ENCODE measurements around the gene FAF1.
"Not testable (repeated sequence)": the region's sequence is repeated elsewhere in the genome, so short reads cannot be mapped to it uniquely, and the experiment has no call there.

The FAF1 gene

DNA sequence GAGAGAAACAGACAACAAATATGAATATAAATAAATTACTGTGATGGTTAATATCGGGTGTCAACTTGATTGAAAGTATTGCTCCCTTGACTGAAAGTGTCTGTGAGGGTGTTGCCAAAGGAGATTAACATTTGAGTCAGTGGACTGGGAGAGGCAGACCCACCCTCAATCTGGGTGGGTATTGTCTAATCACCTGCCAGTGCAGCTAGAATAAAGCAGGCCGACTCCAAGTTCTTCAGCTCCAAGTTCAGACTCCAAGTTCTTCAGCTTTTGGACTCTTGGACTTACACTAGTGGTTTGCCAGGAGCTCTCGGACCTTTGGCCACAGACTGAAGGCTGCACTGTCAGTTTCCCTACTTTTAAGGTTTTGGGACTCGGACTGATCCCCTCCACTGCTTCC is 232.5 kb downstream of the FAF1 start:
- peaks cover 27% of the 10 kb centered on the region for H3K36me3 Mint-ChIP-seq (ENCODE audit: low read depth)
- ATAC-seq, H3K27ac Mint-ChIP-seq, H3K9me3 Mint-ChIP-seq, DNase-seq, H3K4me3 Mint-ChIP-seq, H3K27me3 Mint-ChIP-seq: not testable (repeated sequence)
- peaks cover 24% of the 10 kb centered on the region for H3K4me1 Mint-ChIP-seq

DNA sequence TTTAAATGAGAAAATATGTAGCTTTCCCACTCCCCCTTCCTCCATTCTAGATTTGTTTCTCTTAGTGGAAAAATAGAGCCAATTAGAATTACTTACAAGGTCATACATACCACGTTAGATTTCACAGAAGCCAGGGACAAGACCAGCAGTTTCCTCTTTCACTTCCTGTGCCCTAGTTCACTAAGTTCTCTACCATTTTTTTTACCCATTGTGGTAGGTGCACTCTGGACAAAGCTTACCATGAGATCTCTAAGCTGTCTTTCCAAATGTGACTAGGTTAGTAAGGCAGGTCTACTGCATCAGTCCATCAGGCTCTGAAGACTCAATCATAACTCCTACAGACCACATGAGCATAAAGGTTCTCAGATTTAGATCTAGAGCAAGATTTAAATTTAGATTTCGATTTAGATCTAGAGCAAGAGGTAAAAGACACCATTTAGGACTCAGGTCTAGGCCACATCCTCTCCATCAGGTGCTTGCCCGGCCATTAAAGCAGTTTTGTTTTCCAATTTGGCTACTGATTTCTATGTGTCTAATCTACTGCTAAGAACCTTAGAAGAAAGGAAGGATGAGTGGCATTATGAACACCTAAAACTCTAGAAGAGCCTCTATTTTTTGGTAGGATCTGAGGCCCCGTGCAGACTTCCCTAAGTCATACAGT is 235.3 kb downstream of the FAF1 start:
- H3K9me3 Mint-ChIP-seq, result no peaks in the 10 kb centered on the region
- peaks cover 22% of the 10 kb centered on the region for H3K4me1 Mint-ChIP-seq
- peaks cover 28% of the 10 kb centered on the region for H3K36me3 Mint-ChIP-seq (ENCODE audit: low read depth)

DNA sequence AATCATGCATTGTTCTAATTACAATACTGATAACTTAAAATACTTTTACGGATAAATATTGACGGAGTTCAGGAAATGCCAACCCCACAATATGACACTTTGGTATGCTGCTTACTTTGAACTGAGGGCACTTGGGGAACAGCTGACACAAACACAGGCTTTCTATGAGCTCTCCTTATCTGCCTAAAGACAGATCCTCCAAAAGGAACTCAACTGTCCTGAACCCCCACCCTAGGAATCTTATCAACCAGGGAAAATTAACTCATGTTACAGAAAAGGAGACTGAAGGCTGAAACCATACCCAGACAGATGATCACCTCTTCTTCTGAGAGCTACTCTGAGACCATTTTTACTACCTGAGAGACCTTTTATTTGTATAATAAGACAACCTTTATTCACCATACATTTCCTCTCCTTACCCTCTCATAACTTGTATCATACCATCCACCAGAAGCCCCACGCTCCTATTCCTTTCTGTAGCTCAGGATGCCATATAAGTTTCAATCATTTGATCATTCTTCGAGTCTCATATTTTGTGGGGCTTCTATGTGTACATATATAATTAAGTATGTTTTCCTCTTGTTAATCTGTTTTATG is 239.5 kb downstream of the FAF1 start:
- no peak for ATAC-seq
- no peak overlapping the region for H3K27ac Mint-ChIP-seq

More for the DNA sequence above, 235.3 kb downstream of the FAF1 start:
- peak; percentile 52 for ATAC-seq
- Mint-ChIP-seq H3K27ac (peak overlapping the region; percentile 36), H3K27me3 (no peaks in the 10 kb centered on the region), H3K4me3 (no peak overlapping the region)
- no peak for DNase-seq

DNA sequence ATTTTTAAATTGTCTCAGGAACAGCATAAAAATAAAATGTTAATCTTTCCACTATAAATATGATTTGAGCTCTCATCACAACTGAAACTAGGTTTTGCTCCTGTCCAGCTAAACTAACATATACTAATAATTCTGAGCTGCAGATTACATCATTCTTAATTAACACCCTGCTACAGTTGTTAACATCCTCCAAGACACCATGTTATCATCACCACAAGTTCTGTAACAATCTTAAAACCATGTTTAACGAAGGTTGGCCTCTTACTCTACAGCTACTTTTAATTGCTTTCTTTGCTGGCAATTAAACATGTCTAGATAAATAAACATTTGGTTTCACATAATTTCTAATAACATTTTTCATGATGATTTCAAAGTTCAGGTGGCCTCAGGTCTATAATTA is 240.9 kb downstream of the FAF1 start:
- Mint-ChIP-seq H3K9me3 (no peaks in the 10 kb centered on the region), H3K4me3 (no peak overlapping the region), H3K27me3 (no peaks in the 10 kb centered on the region), H3K4me1 (peaks cover 7% of the 10 kb centered on the region), H3K36me3 (ENCODE audit: low read depth) (peaks cover 13% of the 10 kb centered on the region), H3K27ac (no peak overlapping the region)
- ATAC-seq (no peak), DNase-seq (no peak)

More for the DNA sequence above, 239.5 kb downstream of the FAF1 start:
- no peak for DNase-seq
- Mint-ChIP-seq H3K9me3 (no peaks in the 10 kb centered on the region), H3K4me3 (no peak overlapping the region), H3K27me3 (no peaks in the 10 kb centered on the region), H3K36me3 (ENCODE audit: low read depth) (peaks cover 20% of the 10 kb centered on the region), H3K4me1 (peaks cover 18% of the 10 kb centered on the region)

DNA sequence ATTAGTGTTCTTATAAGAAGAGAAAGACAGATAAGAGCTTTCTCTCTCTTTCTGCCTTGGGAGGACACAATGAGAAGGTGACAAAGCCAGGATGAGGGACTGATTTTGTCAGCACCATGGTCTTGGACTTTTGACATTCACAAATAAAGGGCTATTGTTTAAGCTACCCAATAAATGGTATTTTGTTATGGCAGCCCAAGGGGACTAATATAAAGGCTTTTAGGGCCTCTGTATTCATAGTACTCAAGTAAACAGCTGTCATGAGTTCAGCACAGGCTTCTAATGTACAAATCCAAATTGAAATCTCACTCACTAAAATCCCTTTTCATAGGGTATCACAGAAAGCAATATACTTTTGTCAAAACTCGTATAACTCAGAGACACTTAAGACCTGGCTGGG is 242.7 kb downstream of the FAF1 start:
- Mint-ChIP-seq H3K4me3 (no peak overlapping the region), H3K27me3 (no peaks in the 10 kb centered on the region), H3K9me3 (no peaks in the 10 kb centered on the region), H3K4me1 (no peaks in the 10 kb centered on the region), H3K27ac (no peak overlapping the region), H3K36me3 (ENCODE audit: low read depth) (peaks cover 10% of the 10 kb centered on the region)
- DNase-seq (no peak), ATAC-seq (no peak)

DNA sequence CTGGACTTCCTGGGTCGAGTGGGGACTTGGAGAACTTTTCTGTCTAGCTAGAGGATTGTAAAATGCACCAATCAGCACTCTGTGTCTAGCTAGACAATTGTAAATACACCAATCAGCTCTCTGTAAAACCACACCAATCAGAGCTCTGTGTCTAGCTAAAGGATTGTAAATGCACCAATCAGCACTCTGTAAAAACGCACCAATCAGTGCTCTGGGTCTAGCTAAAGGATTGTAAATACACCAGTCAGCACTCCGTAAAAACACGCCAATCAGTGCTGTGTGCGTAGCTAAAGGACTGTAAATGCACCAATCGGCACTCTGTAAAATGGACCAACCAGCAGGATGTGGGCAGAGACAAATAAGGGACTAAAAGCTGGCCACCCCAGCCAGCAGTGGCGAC is 243.6 kb downstream of the FAF1 start:
- not testable (repeated sequence) for H3K4me1 Mint-ChIP-seq; H3K27me3 Mint-ChIP-seq; DNase-seq; H3K27ac Mint-ChIP-seq; ATAC-seq; H3K4me3 Mint-ChIP-seq; H3K36me3 Mint-ChIP-seq (ENCODE audit: low read depth); H3K9me3 Mint-ChIP-seq

DNA sequence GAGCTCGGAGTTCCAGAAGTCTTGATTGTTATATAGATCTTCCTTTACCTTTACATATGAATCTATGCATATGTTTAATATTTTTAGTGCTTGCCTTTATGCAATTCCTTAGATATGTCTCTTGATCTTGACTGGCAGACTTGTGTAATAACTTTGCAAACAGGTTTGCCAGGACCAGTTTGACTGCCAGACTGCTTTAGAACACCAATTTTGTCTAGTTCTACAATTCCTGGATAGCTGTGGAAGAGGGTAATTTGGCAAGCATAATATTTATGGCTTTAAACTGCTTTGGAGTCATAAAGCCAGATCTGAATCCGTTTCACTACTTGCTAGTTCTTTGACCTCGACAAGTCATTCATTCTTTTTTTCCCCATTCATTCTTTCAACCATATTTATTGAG is 250.0 kb downstream of the FAF1 start:
- Mint-ChIP-seq H3K36me3 (ENCODE audit: low read depth) (no peaks in the 10 kb centered on the region), H3K27ac (no peak overlapping the region), H3K4me1 (peaks cover 5% of the 10 kb centered on the region), H3K27me3 (no peaks in the 10 kb centered on the region), H3K4me3 (no peak overlapping the region), H3K9me3 (no peaks in the 10 kb centered on the region)
- no peak for ATAC-seq
- DNase-seq, result no peak

DNA sequence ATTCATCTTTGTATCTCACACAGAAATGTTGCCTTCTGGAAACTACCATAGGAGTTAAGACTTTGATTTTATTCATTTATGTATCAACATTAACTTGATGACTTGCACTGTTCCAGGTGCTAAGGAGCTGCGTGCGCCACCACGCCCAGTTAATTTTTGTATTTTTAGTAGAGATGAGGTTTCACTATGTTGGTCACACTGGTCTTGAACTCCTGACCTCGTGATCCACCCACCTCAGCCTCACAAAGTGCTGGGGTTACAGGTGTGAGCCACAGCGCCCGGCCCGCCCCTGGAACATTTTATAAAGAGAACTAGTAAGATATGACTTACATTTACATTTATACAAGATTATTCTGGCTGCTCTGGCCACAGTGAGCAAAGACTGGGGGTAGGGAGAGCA is 252.2 kb downstream of the FAF1 start:
- H3K4me1 Mint-ChIP-seq, result peaks cover 5% of the 10 kb centered on the region
- no peak overlapping the region for H3K27ac Mint-ChIP-seq
- H3K27me3 Mint-ChIP-seq, result no peaks in the 10 kb centered on the region
- ATAC-seq, result no peak
- no peaks in the 10 kb centered on the region for H3K9me3 Mint-ChIP-seq
- DNase-seq, result no peak
- peaks cover 1% of the 10 kb centered on the region for H3K36me3 Mint-ChIP-seq (ENCODE audit: low read depth)
- H3K4me3 Mint-ChIP-seq, result no peak overlapping the region

DNA sequence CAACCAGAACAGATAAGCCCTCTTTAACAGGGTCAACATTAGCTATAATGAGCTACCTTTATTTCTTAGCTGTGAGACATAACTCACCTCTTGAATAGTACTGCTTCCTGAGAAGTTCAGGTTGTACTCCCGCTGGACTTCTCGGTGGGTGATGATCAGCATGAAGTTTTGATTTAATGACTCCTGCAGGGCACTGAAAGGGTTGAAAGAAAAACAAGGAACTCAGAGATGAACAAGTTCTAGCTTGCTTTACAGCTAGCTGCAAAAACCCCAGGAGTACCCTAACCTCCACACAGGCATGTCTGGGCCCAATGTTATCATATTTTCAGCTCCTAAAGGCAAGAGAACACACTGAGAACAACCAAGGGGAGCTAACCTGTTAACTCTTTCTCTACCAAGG is 254.4 kb downstream of the FAF1 start:
- ATAC-seq (no peak), DNase-seq (no peak)
- no peaks in the 10 kb centered on the region for H3K9me3 Mint-ChIP-seq
- H3K27ac Mint-ChIP-seq, result no peak overlapping the region
- peaks cover 5% of the 10 kb centered on the region for H3K4me1 Mint-ChIP-seq
- peaks cover 6% of the 10 kb centered on the region for H3K36me3 Mint-ChIP-seq (ENCODE audit: low read depth)
- no peaks in the 10 kb centered on the region for H3K27me3 Mint-ChIP-seq
- H3K4me3 Mint-ChIP-seq, result no peak overlapping the region

DNA sequence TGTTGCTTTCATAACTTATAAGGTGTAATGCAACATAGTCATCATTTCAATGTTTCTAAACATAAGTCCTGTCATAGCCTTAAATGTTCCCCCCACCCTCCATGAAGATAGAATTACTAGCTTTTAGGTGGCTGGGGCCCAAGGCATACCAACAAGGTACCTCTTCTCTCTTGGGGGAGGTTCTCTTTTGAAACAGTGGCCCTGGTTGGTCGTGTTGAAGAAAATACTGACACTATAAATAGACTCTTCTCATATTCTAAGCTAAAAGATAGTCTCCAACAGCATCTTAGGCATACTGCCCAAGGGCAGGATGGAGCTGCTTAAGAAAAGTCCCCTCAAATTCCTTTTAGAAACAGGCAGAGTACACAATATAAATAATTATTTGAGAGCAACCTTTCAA is 255.0 kb downstream of the FAF1 start:
- Mint-ChIP-seq H3K9me3 (no peaks in the 10 kb centered on the region), H3K27ac (no peak overlapping the region), H3K4me3 (no peak overlapping the region), H3K4me1 (peaks cover 5% of the 10 kb centered on the region), H3K27me3 (no peaks in the 10 kb centered on the region), H3K36me3 (ENCODE audit: low read depth) (peaks cover 6% of the 10 kb centered on the region)
- ATAC-seq, result no peak
- no peak for DNase-seq

DNA sequence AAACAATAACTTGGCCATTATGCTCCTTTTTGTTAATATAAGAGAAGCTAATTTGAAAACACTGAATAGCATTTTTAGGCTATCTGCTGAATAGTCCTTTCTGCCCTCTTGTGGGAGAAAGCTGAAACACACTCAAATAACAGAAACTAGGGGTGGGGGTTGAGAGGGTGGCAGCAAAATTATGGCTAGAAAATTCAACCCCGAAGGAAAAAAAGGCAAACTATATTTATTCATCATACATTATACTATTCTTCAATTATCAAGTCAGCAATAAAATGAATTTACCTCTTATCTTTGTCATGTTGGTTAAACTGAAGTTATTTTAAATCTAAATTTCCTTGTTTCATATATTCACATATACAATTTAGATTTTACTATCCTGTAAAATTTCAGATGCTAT is 255.9 kb downstream of the FAF1 start:
- no peak for ATAC-seq
- no peaks in the 10 kb centered on the region for H3K27me3 Mint-ChIP-seq
- peaks cover 6% of the 10 kb centered on the region for H3K36me3 Mint-ChIP-seq (ENCODE audit: low read depth)

DNA sequence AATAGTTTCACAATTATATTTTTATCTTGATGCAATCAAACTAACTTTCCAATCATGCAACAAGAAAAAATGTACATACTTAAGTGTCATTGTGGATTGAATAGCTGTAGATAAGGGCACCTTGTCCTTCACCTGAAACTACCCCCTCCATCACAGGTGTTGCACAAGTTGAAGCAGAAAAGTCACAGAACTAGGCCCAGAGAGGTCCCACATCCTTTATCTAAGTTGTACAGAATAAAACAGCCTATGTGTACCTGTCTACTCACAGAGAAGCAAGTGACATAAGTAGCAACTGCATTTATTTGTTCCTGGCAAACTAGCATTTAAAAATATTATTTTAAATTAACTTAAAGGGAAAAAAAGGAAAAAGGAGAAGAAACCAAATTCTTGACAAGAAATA is 256.8 kb downstream of the FAF1 start:
- H3K36me3 Mint-ChIP-seq (ENCODE audit: low read depth), result peaks cover 6% of the 10 kb centered on the region
- peaks cover 3% of the 10 kb centered on the region for H3K4me1 Mint-ChIP-seq
- ATAC-seq (no peak), DNase-seq (no peak)
- H3K27me3 Mint-ChIP-seq, result no peaks in the 10 kb centered on the region
- no peak overlapping the region for H3K4me3 Mint-ChIP-seq
- no peaks in the 10 kb centered on the region for H3K9me3 Mint-ChIP-seq
- no peak overlapping the region for H3K27ac Mint-ChIP-seq

More for the DNA sequence above, 255.9 kb downstream of the FAF1 start:
- no peak overlapping the region for H3K27ac Mint-ChIP-seq
- no peak for DNase-seq
- peaks cover 5% of the 10 kb centered on the region for H3K4me1 Mint-ChIP-seq
- H3K9me3 Mint-ChIP-seq, result no peaks in the 10 kb centered on the region
- H3K4me3 Mint-ChIP-seq, result no peak overlapping the region

DNA sequence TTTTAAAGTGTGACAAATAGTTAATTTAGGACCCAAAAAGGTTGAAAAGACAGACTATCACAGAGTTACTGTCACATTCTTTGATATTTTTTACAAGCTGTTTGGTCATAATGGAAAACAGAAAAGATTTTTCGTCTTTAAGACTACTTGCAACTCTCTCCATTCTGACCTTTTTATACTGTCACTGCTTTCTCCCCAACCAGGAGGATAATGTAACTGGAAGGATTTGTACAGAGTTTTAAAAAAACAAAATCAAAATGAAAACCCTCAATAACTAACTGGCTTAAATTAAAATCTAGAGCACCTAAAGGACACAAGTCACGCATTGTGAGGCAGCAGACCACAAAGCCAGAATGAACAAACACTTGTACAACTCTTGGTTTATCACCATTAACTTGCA is 257.7 kb downstream of the FAF1 start:
- ATAC-seq, result no peak
- no peaks in the 10 kb centered on the region for H3K4me1 Mint-ChIP-seq
- peaks cover 6% of the 10 kb centered on the region for H3K36me3 Mint-ChIP-seq (ENCODE audit: low read depth)

DNA sequence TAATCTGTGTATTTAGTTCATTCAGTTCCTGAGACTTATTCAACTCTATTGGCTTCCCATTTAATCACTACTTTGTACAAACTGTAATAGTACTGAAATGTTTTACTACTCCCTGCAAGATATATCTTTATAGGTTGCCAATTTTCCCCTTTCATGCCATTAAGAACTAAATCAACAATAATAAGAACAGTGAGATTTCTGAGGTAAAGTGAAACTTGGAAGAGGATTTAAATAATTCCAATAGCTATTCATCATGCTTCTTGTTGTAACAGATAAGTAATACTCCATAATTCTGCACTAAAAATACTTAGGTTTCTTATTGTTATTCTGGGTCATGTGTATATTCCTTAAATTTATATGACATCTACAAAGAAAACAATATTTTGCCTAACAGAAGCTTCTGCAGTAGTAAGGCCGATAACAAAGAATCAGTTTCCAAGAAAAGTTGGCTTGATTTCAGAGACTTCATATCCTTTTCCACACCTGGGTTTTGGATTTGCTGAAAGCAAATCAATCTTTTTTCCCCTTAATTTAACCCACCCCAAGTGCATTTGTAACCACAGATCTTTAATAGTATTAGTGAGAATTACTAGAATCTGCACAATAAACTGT is 258.3 kb downstream of the FAF1 start:
- DNase-seq, result no peak
- Mint-ChIP-seq H3K9me3 (no peaks in the 10 kb centered on the region), H3K36me3 (ENCODE audit: low read depth) (peaks cover 6% of the 10 kb centered on the region), H3K27me3 (no peaks in the 10 kb centered on the region), H3K27ac (no peak overlapping the region), H3K4me3 (no peak overlapping the region), H3K4me1 (no peaks in the 10 kb centered on the region)
- no peak for ATAC-seq

More for the DNA sequence above, 257.7 kb downstream of the FAF1 start:
- no peak overlapping the region for H3K27ac Mint-ChIP-seq
- H3K27me3 Mint-ChIP-seq, result no peaks in the 10 kb centered on the region
- H3K4me3 Mint-ChIP-seq, result no peak overlapping the region
- H3K9me3 Mint-ChIP-seq, result no peaks in the 10 kb centered on the region
- no peak for DNase-seq

DNA sequence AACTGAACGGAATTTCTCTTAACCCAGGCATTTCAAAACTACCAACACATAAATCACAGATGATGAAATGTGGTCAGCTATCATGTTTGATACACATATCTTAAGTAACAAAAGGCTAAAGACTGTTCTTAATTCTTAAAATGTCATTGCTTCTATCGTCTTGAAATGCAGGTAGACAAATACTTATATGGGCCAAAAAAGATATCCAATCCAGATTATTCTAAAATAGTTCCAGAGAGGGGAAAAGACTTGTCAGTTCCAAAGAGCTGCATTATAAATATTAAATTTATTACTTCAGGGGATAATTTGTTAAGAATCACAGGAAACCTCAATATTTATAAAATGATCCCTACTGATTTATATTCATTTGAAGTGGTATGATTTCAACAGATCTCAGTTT is 259.4 kb downstream of the FAF1 start:
- no peak overlapping the region for H3K4me3 Mint-ChIP-seq
- no peak for DNase-seq
- H3K4me1 Mint-ChIP-seq, result no peaks in the 10 kb centered on the region
- no peak for ATAC-seq
- H3K36me3 Mint-ChIP-seq (ENCODE audit: low read depth), result peaks cover 6% of the 10 kb centered on the region
- no peak overlapping the region for H3K27ac Mint-ChIP-seq
- no peaks in the 10 kb centered on the region for H3K9me3 Mint-ChIP-seq
- no peaks in the 10 kb centered on the region for H3K27me3 Mint-ChIP-seq

All from activated naive CD8-positive, alpha-beta T cell treated with anti-CD3 and anti-CD28 coated beads, Interleukin-2, amount 50 U/mL, for 24 hours (primary cell).